Upper lobe of left lung (tissue), 4 donors: ENCODE data around the gene INPP5K.

ENCODE experiments used
- CTCF ChIP-seq, 6 experiments: fragments of 450-650 bp in 4 of 6; fragments of 200-600 bp in 2 of 6; sonication (generic) in 2 of 6; IDR thresholded peaks; one replicate each; pipeline ENCODE4 v1.5.1; 2016 to 2019; ENCODE audit warnings: antibody characterized with exemption in 6 of 6
- POLR2A ChIP-seq, 4 donors: fragments of 450-650 bp; IDR thresholded peaks; one replicate each; pipeline ENCODE4 v1.5.1; 2016 to 2017; ENCODE audit warnings: antibody characterized with exemption in 4 of 4, mild to moderate bottlenecking in 2 of 4

DNA sequence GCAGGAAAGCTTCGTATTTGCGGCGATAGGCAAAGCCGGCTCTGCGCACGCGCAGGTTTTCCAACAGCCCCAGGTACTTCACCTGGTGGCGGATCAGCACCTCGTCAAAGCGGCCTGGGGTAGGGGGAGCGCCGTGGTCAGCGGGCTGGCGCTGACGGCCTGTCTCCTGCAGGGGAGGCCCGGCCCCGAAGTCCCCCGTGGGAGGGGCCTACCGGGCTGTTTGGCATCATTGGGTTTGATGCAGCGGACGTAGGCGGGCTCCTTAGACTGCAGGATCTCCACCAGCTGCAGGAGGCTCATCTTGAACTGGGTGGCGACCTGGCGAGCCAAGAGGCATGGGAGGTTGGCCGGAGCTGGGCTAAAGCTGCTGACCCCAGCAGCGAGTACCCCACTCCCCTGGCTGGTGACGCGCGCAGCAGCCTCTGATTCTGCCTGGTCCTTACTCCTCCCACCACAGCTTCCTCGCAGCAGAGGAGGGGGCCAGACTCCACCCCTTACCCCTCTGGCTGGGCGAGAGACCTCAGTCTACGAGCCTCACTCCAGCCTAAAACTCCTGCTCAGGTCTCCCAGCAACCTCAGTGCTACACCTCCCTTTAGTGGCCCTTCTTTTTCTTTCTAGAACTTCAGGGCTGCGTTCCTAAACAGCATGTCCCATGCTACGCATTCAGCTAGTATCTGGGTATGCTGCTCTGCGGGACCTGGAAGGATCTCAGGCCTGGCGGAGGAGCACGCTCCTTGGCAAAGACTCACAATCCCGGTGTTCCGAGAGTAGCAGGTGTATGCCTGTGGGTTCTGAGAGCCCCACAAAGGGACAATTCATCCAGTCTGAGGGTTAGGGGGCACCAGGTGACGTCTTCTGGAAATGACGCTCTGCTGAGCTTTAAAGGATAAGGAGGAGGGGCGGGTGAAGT is 44.2 kb downstream of the INPP5K start:
- no peak for TF ChIP-seq POLR2A (IDR thresholded peaks at IDR 0.05)
- TF ChIP-seq CTCF (IDR thresholded peaks at IDR 0.05), result no peak
